Measurements from ENCODE around the gene ANKRD17.

DNA sequence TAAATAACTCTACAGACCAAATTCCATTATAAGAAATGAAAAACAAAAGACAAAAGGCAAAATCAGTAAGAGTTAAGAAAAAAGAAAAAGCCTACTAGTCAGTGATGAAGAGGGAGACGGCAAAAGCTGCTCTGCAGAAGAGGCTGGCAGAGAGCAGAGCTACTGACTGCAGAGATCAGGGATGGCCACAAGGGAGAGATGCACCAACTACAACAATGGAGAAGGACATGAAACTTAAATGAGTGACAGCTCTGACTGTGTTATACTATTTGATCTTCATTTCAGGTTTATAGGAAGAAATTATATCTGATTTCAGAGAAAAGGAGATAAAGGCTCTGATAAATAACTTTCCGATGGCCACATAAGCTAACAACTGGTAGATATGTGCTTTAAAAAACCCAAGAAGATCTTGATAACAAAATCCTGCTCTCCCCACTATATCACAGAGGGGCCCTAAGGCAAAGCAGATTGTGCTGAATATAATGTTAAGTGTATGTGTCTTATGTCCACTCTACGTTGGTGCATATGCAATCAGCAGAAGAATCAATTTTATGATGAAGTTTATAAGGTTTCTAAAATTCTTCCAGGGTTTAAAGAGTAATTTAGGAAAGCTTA is 130.7 kb downstream of the ANKRD17 start:
- TF ChIP-seq POLR2A (IDR thresholded peaks at IDR 0.05; ENCODE audit: low read depth, low read length) (no peak), EZH2 (IDR thresholded peaks at IDR 0.05; ENCODE audit: borderline replicate concordance, low read depth, low read length, severe bottlenecking) (no peak)
- TF ChIP-seq, protein P1, sequence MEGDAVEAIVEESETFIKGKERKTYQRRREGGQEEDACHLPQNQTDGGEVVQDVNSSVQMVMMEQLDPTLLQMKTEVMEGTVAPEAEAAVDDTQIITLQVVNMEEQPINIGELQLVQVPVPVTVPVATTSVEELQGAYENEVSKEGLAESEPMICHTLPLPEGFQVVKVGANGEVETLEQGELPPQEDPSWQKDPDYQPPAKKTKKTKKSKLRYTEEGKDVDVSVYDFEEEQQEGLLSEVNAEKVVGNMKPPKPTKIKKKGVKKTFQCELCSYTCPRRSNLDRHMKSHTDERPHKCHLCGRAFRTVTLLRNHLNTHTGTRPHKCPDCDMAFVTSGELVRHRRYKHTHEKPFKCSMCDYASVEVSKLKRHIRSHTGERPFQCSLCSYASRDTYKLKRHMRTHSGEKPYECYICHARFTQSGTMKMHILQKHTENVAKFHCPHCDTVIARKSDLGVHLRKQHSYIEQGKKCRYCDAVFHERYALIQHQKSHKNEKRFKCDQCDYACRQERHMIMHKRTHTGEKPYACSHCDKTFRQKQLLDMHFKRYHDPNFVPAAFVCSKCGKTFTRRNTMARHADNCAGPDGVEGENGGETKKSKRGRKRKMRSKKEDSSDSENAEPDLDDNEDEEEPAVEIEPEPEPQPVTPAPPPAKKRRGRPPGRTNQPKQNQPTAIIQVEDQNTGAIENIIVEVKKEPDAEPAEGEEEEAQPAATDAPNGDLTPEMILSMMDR (IDR thresholded peaks at IDR 0.05; ENCODE audit: extremely low read depth in 1 of 2, insufficient read depth in 1 of 2, low read depth in 1 of 2, low read length in 2 of 2): peak; percentile 6 to 28
